ENCODE data around the gene SMC1A.
"Not testable (repeated sequence)": the region's sequence is repeated elsewhere in the genome, so short reads cannot be mapped to it uniquely, and the experiment has no call there.

Gene SMC1A

DNA sequence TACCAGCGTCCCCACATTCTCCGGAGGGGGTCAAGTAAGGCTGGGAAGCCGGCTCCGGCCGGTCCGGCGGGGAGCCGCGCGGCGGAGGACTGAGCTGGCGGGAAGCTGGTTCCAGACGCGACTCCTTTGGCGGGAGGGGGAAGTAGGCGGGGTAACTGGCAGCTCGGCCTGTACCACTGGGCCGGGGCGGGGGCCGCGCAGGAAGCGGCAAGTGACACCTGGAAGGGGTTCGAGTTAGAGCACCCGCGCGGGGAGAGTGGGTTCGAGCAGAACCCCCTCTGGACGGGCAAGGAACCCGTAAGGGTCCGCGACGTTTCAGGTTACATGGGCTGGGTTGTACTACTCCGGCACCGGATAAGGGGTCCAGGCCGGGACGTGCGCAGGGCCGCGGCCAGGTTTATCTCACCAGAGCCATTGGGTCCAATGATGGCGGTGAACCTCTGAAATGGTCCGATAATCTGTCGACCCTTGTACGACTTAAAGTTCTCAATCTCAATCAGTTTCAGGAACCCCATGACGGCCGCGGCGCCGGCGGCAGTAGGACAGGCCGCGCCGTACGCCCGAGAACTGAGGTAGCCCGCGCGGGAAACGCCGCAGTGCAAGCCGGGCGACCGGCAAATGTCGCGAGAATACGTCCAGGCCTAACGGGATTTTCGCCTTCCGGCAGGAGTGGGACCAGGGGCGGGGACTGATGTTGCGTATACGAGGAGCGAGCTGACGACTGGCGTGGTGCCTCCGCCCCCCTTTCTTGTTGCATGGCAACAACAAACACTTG lies at the start of gene SMC1A:
TSS of gene SMC1A (minus strand) at position 569 of the 775 bp plus-strand sequence. CDS start at position 515, 54 bp downstream.
- Histone ChIP-seq H3K36me3 (ENCODE audit: control insufficient read depth, insufficient read depth, low read length) (no peaks in the 10 kb centered on the region), H3K27me3 (ENCODE audit: control insufficient read depth, insufficient read depth, low read length) (no peaks in the 10 kb centered on the region), H3K9me3 (ENCODE audit: control insufficient read depth, insufficient read depth, low read length) (no peaks in the 10 kb centered on the region), H3K27ac (ENCODE audit: low read length) (no peak within 1 kb of the TSS), H3K4me3 (ENCODE audit: low read length) (peak within 1 kb of the TSS; percentile 80), H3K4me1 (ENCODE audit: control insufficient read depth, insufficient read depth, low read length) (peaks cover 2% of the 10 kb centered on the region)
- peak; percentile 87 for DNase-seq (ENCODE audit: low read depth, low spot score)
- no CpG with 5 or more reads among the region's 75 CpGs for WGBS (ENCODE audit: insufficient coverage, insufficient read length)

DNA sequence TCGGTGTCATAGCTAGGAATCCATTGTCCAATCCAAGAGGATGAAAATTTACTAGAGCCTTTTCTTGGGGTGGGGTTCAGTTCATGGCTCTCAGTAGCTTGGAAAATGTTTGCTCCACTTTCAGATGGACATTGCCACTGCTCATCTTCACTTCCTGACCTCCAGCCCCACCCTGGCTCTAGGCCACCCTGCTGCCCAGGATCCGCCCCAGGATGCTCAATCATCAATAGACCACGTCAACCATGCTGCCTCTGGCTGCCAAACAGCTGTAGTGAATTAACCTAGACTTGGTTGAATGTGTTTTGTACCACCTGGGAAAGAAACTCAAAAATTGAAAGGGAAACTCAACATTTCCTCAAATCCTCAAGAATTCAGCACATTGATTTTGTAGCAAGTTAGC lies 48.9 kb upstream of the SMC1A start:
- Histone ChIP-seq H3K4me3 (ENCODE audit: low read length) (no peak overlapping the region), H3K9me3 (ENCODE audit: control insufficient read depth, insufficient read depth, low read length) (no peaks in the 10 kb centered on the region)
- WGBS (ENCODE audit: insufficient coverage, insufficient read length), result no CpG with 5 or more reads among the region's 3 CpGs

DNA sequence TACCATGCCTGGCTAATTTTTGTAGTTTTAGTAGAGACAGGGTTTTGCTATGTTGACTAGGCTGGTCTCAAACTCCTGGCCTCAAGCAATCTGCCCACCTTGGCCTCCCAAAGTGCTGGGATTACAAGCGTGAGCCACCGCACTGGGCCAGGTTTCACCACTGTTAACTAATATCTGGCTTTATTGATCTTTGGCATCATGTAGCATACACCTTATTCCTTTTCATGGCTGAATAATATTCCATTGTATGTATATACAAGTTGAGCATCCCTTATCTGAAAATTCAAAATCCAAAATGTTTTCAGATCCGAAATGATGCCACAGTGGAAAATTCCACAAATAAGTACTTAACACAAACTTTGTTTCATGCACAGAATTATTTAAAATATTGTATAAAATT lies 46.2 kb upstream of the SMC1A start:
- H3K27me3 ChIP-seq (ENCODE audit: control insufficient read depth, insufficient read depth, low read length); H3K36me3 ChIP-seq (ENCODE audit: control insufficient read depth, insufficient read depth, low read length); H3K4me3 ChIP-seq (ENCODE audit: low read length); H3K27ac ChIP-seq (ENCODE audit: low read length); H3K9me3 ChIP-seq (ENCODE audit: control insufficient read depth, insufficient read depth, low read length); DNase-seq (ENCODE audit: low read depth, low spot score); H3K4me1 ChIP-seq (ENCODE audit: control insufficient read depth, insufficient read depth, low read length): not testable (repeated sequence)
- WGBS (ENCODE audit: insufficient coverage, insufficient read length), result no CpG with 5 or more reads among the region's 3 CpGs

More for the DNA sequence above, 48.9 kb upstream of the SMC1A start:
- no peaks in the 10 kb centered on the region for H3K36me3 ChIP-seq (ENCODE audit: control insufficient read depth, insufficient read depth, low read length)
- H3K27ac ChIP-seq (ENCODE audit: low read length), result no peak overlapping the region
- no peaks in the 10 kb centered on the region for H3K27me3 ChIP-seq (ENCODE audit: control insufficient read depth, insufficient read depth, low read length)
- H3K4me1 ChIP-seq (ENCODE audit: control insufficient read depth, insufficient read depth, low read length), result no peaks in the 10 kb centered on the region
- no peak for DNase-seq (ENCODE audit: low read depth, low spot score)

DNA sequence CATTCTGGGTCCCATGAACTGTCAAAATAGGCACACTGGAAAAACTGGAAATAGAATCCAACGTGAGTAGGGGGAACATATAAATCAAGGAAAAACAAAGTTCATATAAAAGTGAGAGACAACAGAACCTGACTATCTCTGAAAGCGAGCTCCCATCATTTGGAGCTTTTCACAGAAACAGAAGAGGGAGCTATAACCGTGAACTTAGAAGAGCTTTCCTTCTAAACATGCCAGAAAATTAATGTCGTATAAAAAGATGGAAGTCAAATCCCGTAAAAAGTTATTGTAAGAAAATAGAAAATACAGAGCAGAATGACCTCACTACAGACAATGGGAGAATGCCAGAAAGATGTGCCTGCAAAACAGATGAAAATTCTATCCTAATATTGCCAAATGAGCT lies 35.6 kb upstream of the SMC1A start:
- no peak for DNase-seq (ENCODE audit: low read depth, low spot score)

DNA sequence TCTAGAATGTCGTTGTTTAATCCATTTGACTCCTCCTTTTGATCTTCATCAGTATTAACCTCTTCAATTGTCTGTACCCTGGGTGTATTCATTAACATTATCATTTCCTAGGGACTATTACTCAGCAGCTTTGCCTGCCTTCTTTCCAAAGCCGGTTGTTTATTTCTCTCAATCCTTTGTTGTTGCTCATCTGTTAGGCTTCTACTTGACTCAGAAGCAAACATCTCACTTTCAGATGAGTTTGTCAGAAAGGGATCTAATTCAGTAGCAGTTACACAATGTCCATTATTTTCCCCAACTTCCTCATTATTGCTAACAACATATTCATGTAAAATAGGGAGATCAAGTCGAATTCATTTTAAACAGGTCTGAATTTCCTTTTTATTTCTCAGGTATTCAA lies 33.8 kb upstream of the SMC1A start:
- H3K27ac ChIP-seq (ENCODE audit: low read length), result no peak overlapping the region
- H3K9me3 ChIP-seq (ENCODE audit: control insufficient read depth, insufficient read depth, low read length), result no peaks in the 10 kb centered on the region
- H3K4me3 ChIP-seq (ENCODE audit: low read length), result no peak overlapping the region
- H3K27me3 ChIP-seq (ENCODE audit: control insufficient read depth, insufficient read depth, low read length), result no peaks in the 10 kb centered on the region
- H3K36me3 ChIP-seq (ENCODE audit: control insufficient read depth, insufficient read depth, low read length), result no peaks in the 10 kb centered on the region
- no peak for DNase-seq (ENCODE audit: low read depth, low spot score)
- no peaks in the 10 kb centered on the region for H3K4me1 ChIP-seq (ENCODE audit: control insufficient read depth, insufficient read depth, low read length)
- no CpG with 5 or more reads among the region's 3 CpGs for WGBS (ENCODE audit: insufficient coverage, insufficient read length)

More for the DNA sequence above, 35.6 kb upstream of the SMC1A start:
- Histone ChIP-seq H3K27ac (ENCODE audit: low read length) (no peak overlapping the region), H3K27me3 (ENCODE audit: control insufficient read depth, insufficient read depth, low read length) (no peaks in the 10 kb centered on the region), H3K36me3 (ENCODE audit: control insufficient read depth, insufficient read depth, low read length) (no peaks in the 10 kb centered on the region), H3K9me3 (ENCODE audit: control insufficient read depth, insufficient read depth, low read length) (no peaks in the 10 kb centered on the region), H3K4me3 (ENCODE audit: low read length) (no peak overlapping the region), H3K4me1 (ENCODE audit: control insufficient read depth, insufficient read depth, low read length) (no peaks in the 10 kb centered on the region)
- no CpG with 5 or more reads among the region's 5 CpGs for WGBS (ENCODE audit: insufficient coverage, insufficient read length)

DNA sequence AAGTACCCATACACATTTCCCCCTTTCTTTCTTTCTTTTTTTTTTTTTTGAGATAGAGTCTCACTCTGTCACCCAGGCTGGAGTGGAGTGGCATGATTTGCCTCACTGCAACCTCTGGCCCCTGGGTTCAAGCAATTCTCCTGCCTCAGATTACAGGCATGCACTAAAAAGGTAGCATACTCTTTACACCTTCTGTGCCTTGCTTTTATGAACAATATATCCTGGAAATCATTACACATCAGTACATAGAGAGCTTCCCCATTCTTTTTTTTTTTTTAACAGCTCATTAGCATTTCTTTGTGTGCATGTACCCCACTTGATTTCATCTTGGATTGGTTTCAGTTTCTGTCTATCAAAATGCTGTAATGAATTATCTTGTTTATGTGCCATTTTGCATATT lies 30.4 kb upstream of the SMC1A start:
- Histone ChIP-seq H3K4me3 (ENCODE audit: low read length) (no peak overlapping the region), H3K27me3 (ENCODE audit: control insufficient read depth, insufficient read depth, low read length) (no peaks in the 10 kb centered on the region), H3K9me3 (ENCODE audit: control insufficient read depth, insufficient read depth, low read length) (no peaks in the 10 kb centered on the region), H3K36me3 (ENCODE audit: control insufficient read depth, insufficient read depth, low read length) (no peaks in the 10 kb centered on the region), H3K27ac (ENCODE audit: low read length) (no peak overlapping the region), H3K4me1 (ENCODE audit: control insufficient read depth, insufficient read depth, low read length) (no peaks in the 10 kb centered on the region)
- no peak for DNase-seq (ENCODE audit: low read depth, low spot score)

DNA sequence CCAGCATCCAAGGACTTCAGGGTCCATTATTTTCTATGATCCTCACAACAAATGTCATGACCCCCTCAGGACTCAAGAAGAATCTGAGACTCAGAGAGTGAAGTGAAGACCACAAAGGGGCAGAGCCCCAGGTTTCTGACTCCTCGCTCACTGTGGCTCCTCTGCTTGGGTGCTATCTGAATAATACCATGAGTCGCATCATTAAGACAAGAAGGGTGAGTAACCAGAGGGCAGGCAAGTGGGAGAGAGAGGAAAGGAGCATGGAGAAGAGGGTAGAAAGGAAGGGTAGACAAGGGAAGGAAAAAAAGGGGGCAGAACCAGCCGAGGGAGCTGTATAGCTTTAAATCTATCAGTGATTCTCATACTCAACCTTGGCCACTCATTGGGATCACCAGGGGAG lies 27.2 kb upstream of the SMC1A start:
- no peak overlapping the region for H3K27ac ChIP-seq (ENCODE audit: low read length)
- WGBS (ENCODE audit: insufficient coverage, insufficient read length), result no CpG with 5 or more reads among the region's 3 CpGs
- H3K36me3 ChIP-seq (ENCODE audit: control insufficient read depth, insufficient read depth, low read length), result no peaks in the 10 kb centered on the region
- no peaks in the 10 kb centered on the region for H3K9me3 ChIP-seq (ENCODE audit: control insufficient read depth, insufficient read depth, low read length)
- H3K4me3 ChIP-seq (ENCODE audit: low read length), result no peak overlapping the region
- no peak for DNase-seq (ENCODE audit: low read depth, low spot score)
- no peaks in the 10 kb centered on the region for H3K27me3 ChIP-seq (ENCODE audit: control insufficient read depth, insufficient read depth, low read length)
- no peaks in the 10 kb centered on the region for H3K4me1 ChIP-seq (ENCODE audit: control insufficient read depth, insufficient read depth, low read length)

DNA sequence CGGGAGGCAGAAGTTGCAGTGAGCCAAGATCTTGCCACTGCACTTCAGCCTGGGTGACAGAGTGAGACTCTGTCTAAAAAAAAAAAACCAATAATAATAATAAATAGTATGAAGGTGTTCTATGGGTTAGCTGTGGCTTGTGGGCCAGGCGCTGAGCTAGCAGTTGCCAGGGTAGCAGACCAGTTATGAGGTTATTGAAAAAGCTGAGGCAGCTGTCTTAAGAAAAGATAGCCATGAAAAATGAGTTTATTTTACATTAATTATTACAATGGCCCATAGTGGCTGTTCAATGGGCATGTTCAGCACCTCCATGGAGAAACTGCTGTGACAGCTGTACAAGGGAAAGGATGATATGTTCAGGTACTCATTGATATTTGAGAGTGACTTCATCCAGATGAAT lies 25.0 kb upstream of the SMC1A start:
- no CpG with 5 or more reads among the region's 2 CpGs for WGBS (ENCODE audit: insufficient coverage, insufficient read length)
- no peaks in the 10 kb centered on the region for H3K36me3 ChIP-seq (ENCODE audit: control insufficient read depth, insufficient read depth, low read length)
- DNase-seq (ENCODE audit: low read depth, low spot score), result no peak
- no peaks in the 10 kb centered on the region for H3K9me3 ChIP-seq (ENCODE audit: control insufficient read depth, insufficient read depth, low read length)
- H3K27me3 ChIP-seq (ENCODE audit: control insufficient read depth, insufficient read depth, low read length), result no peaks in the 10 kb centered on the region
- no peak overlapping the region for H3K27ac ChIP-seq (ENCODE audit: low read length)
- no peaks in the 10 kb centered on the region for H3K4me1 ChIP-seq (ENCODE audit: control insufficient read depth, insufficient read depth, low read length)
- H3K4me3 ChIP-seq (ENCODE audit: low read length), result no peak overlapping the region

DNA sequence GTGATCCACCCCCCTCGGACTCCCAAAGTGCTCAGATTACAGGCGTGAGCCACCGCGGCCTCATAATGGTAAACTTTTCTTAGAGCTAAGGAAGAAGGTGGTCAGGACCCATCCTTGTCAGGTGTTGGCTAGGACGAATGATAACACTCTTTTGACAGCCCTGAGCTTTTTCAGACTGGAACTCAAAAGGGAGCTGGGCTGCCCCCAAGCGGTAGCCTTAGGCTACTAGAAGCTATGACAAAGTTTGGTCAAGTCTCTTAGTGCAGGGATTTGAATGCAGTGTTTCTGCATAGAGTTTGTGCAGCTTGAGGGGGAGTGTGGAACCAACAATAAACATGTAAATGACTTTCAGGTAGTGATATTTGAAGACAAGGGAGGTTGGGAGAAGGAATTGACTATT lies 23.5 kb upstream of the SMC1A start:
- H3K27me3 ChIP-seq (ENCODE audit: control insufficient read depth, insufficient read depth, low read length), result no peaks in the 10 kb centered on the region
- no peak for DNase-seq (ENCODE audit: low read depth, low spot score)

DNA sequence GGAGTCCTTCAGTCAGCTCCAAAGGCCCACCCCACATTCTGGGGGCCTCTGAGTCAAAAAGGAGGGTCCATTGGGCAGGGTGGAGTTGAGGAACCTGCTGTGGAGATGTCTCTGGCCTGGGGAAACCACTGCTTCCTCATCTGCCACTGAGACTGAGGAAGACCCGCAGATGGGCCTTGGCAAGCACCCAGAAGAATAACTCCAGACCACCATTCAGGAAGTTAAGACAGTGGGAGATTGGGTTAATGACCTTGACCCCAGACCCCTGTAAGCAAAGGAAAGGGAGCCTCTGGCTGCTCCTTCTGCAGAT lies 19.8 kb upstream of the SMC1A start:
- H3K27me3 ChIP-seq (ENCODE audit: control insufficient read depth, insufficient read depth, low read length), result no peaks in the 10 kb centered on the region
- H3K4me3 ChIP-seq (ENCODE audit: low read length), result no peak overlapping the region; the same call in 1 of the 2 replicates
- H3K27ac ChIP-seq (ENCODE audit: low read length), result no peak overlapping the region
- no peaks in the 10 kb centered on the region for H3K4me1 ChIP-seq (ENCODE audit: control insufficient read depth, insufficient read depth, low read length)
- H3K36me3 ChIP-seq (ENCODE audit: control insufficient read depth, insufficient read depth, low read length), result no peaks in the 10 kb centered on the region
- no CpG with 5 or more reads among the region's 1 CpG for WGBS (ENCODE audit: insufficient coverage, insufficient read length)
- no peaks in the 10 kb centered on the region for H3K9me3 ChIP-seq (ENCODE audit: control insufficient read depth, insufficient read depth, low read length)
- no peak for DNase-seq (ENCODE audit: low read depth, low spot score)

More for the DNA sequence above, 23.5 kb upstream of the SMC1A start:
- no peaks in the 10 kb centered on the region for H3K4me1 ChIP-seq (ENCODE audit: control insufficient read depth, insufficient read depth, low read length)
- no CpG with 5 or more reads among the region's 6 CpGs for WGBS (ENCODE audit: insufficient coverage, insufficient read length)
- H3K9me3 ChIP-seq (ENCODE audit: control insufficient read depth, insufficient read depth, low read length), result no peaks in the 10 kb centered on the region
- H3K4me3 ChIP-seq (ENCODE audit: low read length), result no peak overlapping the region
- no peak overlapping the region for H3K27ac ChIP-seq (ENCODE audit: low read length)
- H3K36me3 ChIP-seq (ENCODE audit: control insufficient read depth, insufficient read depth, low read length), result no peaks in the 10 kb centered on the region
